Psoas muscle (tissue), 8 donors: ENCODE results near the gene MIAT. TPM values are rescaled to one million over a fixed set of nuclear protein-coding genes. Genes with fewer than 3 reads are reported as not detected.
"Not testable (repeated sequence)": the region's sequence is repeated elsewhere in the genome, so short reads cannot be mapped to it uniquely, and the experiment has no call there.

Experiments
- ATAC-seq, 4 donors: fragments of 200-7000 bp; cut with Tn5 transposase; one replicate each; pipeline ENCODE4 v1.9.1; 2020; ENCODE audit warnings: moderate library complexity in 3 of 4, mild to moderate bottlenecking in 2 of 4
- DNase-seq, 2 donors: peaks; one replicate each; pipeline ENCODE4 v3.0.0-alpha.2; 2020
- H3K27ac ChIP-seq: fragments of 200-600 bp; one replicate; pipeline ENCODE4 v1.8.0; 2022
- H3K27me3 ChIP-seq, 3 donors: fragments of 200-600 bp in 1 of 3; one replicate each; pipeline versions ENCODE4 v1.6.1 to v1.8.0; 2013 to 2022; ENCODE audit warnings: low read length in 2 of 3, mild to moderate bottlenecking in 2 of 3, moderate library complexity in 1 of 3; ENCODE audit not compliant: insufficient read depth in 3 of 3
- H3K36me3 ChIP-seq, 2 donors: fragments of 200-600 bp in 1 of 2; one replicate each; pipeline versions ENCODE4 v1.6.1 to v1.8.0; 2013 to 2022; ENCODE audit warnings: low read depth in 1 of 2, mild to moderate bottlenecking in 1 of 2, moderate library complexity in 1 of 2; ENCODE audit not compliant: insufficient read depth in 1 of 2
- H3K4me1 ChIP-seq: fragments of 200-600 bp; one replicate; pipeline ENCODE4 v1.8.0; 2022
- H3K4me3 ChIP-seq: fragments of 200-600 bp; one replicate; pipeline ENCODE4 v1.8.0; 2022; ENCODE audit warnings: mild to moderate bottlenecking
- H3K9me3 ChIP-seq: fragments of 200-600 bp; one replicate; pipeline ENCODE4 v1.8.0; 2022
- WGBS, 3 donors: extraction: QIAGEN DNeasy Blood & Tissue Kit; methylation state at CpG; one replicate each; pipeline versions ENCODE4 v1.1.6 to v1.1.7; 2013; 5-methylcytosine and 5-hydroxymethylcytosine counted together
- intact Hi-C, 2 donors: fragments of 100-400 bp; cut with DNase I; formaldehyde crosslinking; loops; one replicate each; pipeline versions ENCODE4 v1.11.0 to v1.14.2; 2022
- polyA plus RNA-seq, 3 donors: library from polyadenylated mRNA; stranded (reverse); fragments of 200-250 nt; gene quantifications; one replicate each; pipeline ENCODE4 v1.2.3, GENCODE V29; 2013
- total RNA-seq, 4 donors: library from RNA; stranded (reverse); fragmentation: NEBNext Ultra II Directional in 2 of 4; extraction: Animal tissue kit (Norgen Biotek cat#: 25700) in 2 of 4; gene quantifications; one replicate each; pipeline versions ENCODE4 v1.2.1 to v1.2.4, GENCODE V29; 2021 to 2023
- TF ChIP-seq, protein P1 (sequence below): fragments of 200-600 bp; IDR thresholded peaks from one replicate; pipeline ENCODE4 v1.8.0; 2022; ENCODE audit warnings: antibody characterized with exemption
- donor health status: healthy with polysubstance abuse.
- donor health status: DM: no; HTN: no; CAD: no; lungs with moderate emphysema.
- donor health status: Bipolar disorder and iron deficiency.
- donor health status: healthy.
- donor health status: DM: yes; HTN: yes; CAD: no.
- donor health status: DM: no; HTN: no; CAD: no.
- donor health status: DM: no; HTN: no; CAD: no.
- donor health status: DM: yes; HTN: yes; CAD: no.

Gene MIAT
- total and polyA plus RNA-seq, 7 donors = 0.04 to 0.59 (median 0.30) TPM

DNA sequence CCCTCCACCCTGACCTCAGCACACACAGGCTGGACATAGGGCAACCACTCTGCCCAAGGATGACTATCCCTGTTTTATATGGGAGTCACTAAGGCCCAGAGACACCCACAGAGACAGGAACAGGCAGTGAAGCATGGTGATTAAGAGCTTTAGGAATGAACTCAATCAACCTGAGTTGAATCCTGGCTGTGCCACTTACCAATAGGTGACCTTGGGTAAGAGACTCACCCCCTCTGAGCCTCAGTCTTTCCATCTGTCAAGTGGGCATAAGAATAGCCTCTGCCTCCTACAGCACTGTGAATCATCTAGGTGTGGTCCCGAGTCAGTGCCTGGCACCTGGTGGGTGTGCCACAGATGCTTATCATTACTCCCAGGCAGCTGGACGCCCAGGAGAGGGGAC lies 46.4 kb upstream of the MIAT start:
- WGBS, 3 donors = 60 to 76% (median 70%) methylated on average over 2 of the region's 2 CpGs
- H3K36me3 ChIP-seq = no peaks in the 10 kb centered on the region
- H3K9me3 ChIP-seq = no peaks in the 10 kb centered on the region
- DNase-seq = no peak
- no peak for ATAC-seq
- peaks cover 0 to 6% (median 0%) of the 10 kb centered on the region in 3 donors for H3K27me3 ChIP-seq
- no peak overlapping the region for H3K27ac ChIP-seq
- H3K4me1 ChIP-seq = no peaks in the 10 kb centered on the region
- TF ChIP-seq, protein P1, sequence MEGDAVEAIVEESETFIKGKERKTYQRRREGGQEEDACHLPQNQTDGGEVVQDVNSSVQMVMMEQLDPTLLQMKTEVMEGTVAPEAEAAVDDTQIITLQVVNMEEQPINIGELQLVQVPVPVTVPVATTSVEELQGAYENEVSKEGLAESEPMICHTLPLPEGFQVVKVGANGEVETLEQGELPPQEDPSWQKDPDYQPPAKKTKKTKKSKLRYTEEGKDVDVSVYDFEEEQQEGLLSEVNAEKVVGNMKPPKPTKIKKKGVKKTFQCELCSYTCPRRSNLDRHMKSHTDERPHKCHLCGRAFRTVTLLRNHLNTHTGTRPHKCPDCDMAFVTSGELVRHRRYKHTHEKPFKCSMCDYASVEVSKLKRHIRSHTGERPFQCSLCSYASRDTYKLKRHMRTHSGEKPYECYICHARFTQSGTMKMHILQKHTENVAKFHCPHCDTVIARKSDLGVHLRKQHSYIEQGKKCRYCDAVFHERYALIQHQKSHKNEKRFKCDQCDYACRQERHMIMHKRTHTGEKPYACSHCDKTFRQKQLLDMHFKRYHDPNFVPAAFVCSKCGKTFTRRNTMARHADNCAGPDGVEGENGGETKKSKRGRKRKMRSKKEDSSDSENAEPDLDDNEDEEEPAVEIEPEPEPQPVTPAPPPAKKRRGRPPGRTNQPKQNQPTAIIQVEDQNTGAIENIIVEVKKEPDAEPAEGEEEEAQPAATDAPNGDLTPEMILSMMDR = no peak
- no peak overlapping the region for H3K4me3 ChIP-seq
- intact Hi-C loops = no loop called here

DNA sequence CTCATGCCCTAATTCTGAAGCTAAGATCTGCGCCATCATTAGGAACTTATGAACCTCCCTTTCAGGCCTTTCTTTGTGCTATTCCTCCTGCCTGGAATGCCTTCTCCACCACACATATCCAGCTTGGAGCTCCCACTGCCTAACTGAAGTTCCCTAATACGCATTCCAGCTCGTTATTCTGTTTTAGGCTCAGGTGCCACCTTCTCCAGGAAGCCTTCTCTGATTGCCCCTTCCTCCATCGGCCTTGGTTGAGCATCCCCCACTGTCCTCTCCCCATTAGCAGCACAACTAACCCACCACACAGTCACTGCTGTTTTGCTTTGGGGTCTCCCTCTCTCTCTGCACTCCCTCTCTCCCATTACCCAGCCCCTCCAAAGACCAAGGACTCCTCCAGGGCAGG lies 44.7 kb upstream of the MIAT start:
- TF ChIP-seq, protein P1 = no peak
- Histone ChIP-seq H3K27me3 (peaks cover 0 to 6% (median 0%) of the 10 kb centered on the region in 3 donors), H3K4me1 (no peaks in the 10 kb centered on the region), H3K36me3 (no peaks in the 10 kb centered on the region), H3K27ac (no peak overlapping the region), H3K9me3 (no peaks in the 10 kb centered on the region), H3K4me3 (no peak overlapping the region)
- ATAC-seq (no peak), DNase-seq (no peak)
- intact Hi-C loops = no loop called here
- WGBS, 3 donors = 81 to 87% (median 85%) methylated on average over 4 of the region's 4 CpGs

DNA sequence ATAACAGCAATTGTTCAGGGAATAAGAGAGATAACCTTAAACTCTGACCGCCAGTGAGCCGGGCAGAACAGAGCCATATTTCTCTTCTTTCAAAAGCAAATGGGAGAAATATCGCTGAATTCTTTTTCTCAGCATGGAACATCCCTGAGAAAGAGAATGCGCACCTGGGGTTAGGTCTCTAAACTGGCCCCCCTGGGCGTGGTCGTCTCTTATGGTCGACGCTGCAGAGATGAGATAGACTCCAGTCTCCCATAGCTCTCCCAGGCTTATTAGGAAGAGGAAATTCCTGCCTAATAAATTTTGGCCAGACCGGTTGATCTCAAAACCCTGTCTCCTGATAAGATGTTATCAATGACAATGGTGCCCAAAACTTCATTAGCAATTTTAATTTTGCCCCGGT lies 43.6 kb upstream of the MIAT start:
- DNase-seq, ATAC-seq, intact Hi-C loops, H3K36me3 ChIP-seq, H3K4me1 ChIP-seq, H3K9me3 ChIP-seq, H3K4me3 ChIP-seq, H3K27me3 ChIP-seq, H3K27ac ChIP-seq: not testable (repeated sequence)
- WGBS, 3 donors = 22 to 29% (median 23%) methylated on average over 9 to 10 of the region's 10 CpGs

DNA sequence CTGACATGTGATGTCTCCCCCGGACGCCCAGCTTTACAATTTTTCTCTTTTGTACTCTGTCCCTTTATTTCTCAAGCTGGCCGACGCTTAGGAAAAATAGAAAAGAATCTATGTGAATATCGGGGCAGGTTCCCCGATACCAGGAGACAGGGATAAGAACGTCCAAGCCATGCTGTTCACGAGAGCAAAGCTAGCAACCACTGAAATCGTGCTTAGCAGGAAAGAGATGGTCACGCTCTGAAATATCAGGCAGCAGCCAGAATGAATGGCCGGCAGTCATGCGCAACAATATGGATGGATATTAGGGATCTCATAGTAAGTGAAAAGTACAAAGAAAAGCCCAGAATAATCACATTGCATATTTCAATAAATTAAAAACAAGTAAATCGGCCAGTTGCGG lies 43.1 kb upstream of the MIAT start:
- ATAC-seq (no peak), DNase-seq (no peak)
- H3K9me3 ChIP-seq = no peaks in the 10 kb centered on the region
- peaks cover 0 to 6% (median 0%) of the 10 kb centered on the region in 3 donors for H3K27me3 ChIP-seq
- no peaks in the 10 kb centered on the region for H3K4me1 ChIP-seq
- intact Hi-C loops = no loop called here
- no peaks in the 10 kb centered on the region for H3K36me3 ChIP-seq
- TF ChIP-seq, protein P1 = no peak
- 49 to 55% (median 52%) methylated on average over 14 of the region's 14 CpGs for WGBS, 3 donors
- no peak overlapping the region for H3K27ac ChIP-seq
- H3K4me3 ChIP-seq = no peak overlapping the region

DNA sequence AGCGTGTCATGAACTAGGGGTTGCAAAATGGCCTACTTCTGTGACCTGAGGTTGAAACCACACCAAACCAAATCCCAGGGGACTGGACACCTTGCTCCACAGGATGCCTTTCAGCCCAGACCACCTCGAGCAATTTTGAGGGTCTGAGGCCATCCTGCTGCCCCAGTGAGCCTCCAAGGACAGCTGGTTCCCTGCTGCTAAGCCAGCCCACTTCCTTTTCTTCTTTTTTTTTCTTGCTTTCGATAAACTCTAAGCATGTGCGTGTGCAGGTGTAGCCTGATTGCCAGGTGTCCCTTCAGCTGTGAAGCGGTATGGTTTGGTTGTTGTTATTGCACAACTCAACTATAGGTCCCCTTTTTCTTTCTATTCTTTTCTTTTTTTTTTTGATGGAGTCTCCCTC lies 42.2 kb upstream of the MIAT start:
- TF ChIP-seq, protein P1 = no peak
- 58 to 66% (median 65%) methylated on average over 5 of the region's 5 CpGs for WGBS, 3 donors
- ATAC-seq (no peak), DNase-seq (no peak)
- Histone ChIP-seq H3K27me3 (peaks cover 0 to 6% (median 0%) of the 10 kb centered on the region in 3 donors), H3K27ac (no peak overlapping the region), H3K4me3 (no peak overlapping the region), H3K36me3 (no peaks in the 10 kb centered on the region), H3K4me1 (no peaks in the 10 kb centered on the region), H3K9me3 (no peaks in the 10 kb centered on the region)
- intact Hi-C loops = no loop called here
